Activated gamma-delta T cell treated with anti-CD3 and anti-CD28 coated beads, Interleukin-2, amount 50 U/mL, for 16 hours (primary cell): ENCODE data around the gene COPZ2.
"Not testable (repeated sequence)": the region's sequence is repeated elsewhere in the genome, so short reads cannot be mapped to it uniquely, and the experiment has no call there.

Experiments used
- DNase-seq: peaks from one replicate; pipeline ENCODE4 v3.0.0-alpha.2; 2020; ENCODE audit warnings: low read depth

COPZ2 gene

GRCh38 chr17:48055531-48056245 is 18.1 kb upstream of the COPZ2 start:
- DNase-seq, result no peak

- no peak for DNase-seq
Measured at GRCh38 chr17:48054238-48055185, 16.9 kb upstream of the COPZ2 start.

- DNase-seq, result no peak
Measured at GRCh38 chr17:48053758-48054237, 16.2 kb upstream of the COPZ2 start.

GRCh38 chr17:48052956-48053757 is 15.6 kb upstream of the COPZ2 start:
- DNase-seq, result no peak

GRCh38 chr17:48051706-48052486 is 14.3 kb upstream of the COPZ2 start:
- no peak for DNase-seq

GRCh38 chr17:48051283-48051682 is 13.7 kb upstream of the COPZ2 start:
- DNase-seq, result no peak

- no peak for DNase-seq
Measured at GRCh38 chr17:48048384-48049126, 11.0 kb upstream of the COPZ2 start.

GRCh38 chr17:48047741-48048383 is 10.3 kb upstream of the COPZ2 start, which contains the start of gene NFE2L1:
NFE2L1 (plus strand) TSS chr17:48048359; CDS start chr17:48051119, 2,760 bp downstream.
- peak; percentile 97 for DNase-seq

GRCh38 chr17:48047113-48047740 is 9.6 kb upstream of the COPZ2 start:
- DNase-seq, result no peak

- DNase-seq, result no peak
Measured at GRCh38 chr17:48046296-48046695, 8.7 kb upstream of the COPZ2 start.

GRCh38 chr17:48045316-48046001 is 7.9 kb upstream of the COPZ2 start:
- no peak for DNase-seq

- DNase-seq, result no peak
Measured at GRCh38 chr17:48044851-48045250, 7.3 kb upstream of the COPZ2 start.

- no peak for DNase-seq
Measured at GRCh38 chr17:48043176-48043575, 5.6 kb upstream of the COPZ2 start.

GRCh38 chr17:48038687-48039086 is 1.1 kb upstream of the COPZ2 start:
- DNase-seq, result no peak

GRCh38 chr17:48037838-48038323 is 284 bp upstream of the COPZ2 start:
- DNase-seq, result no peak

GRCh38 chr17:48036693-48037035 is 933 bp downstream of the COPZ2 start:
- DNase-seq, result no peak

GRCh38 chr17:48034734-48035133 is 2.9 kb downstream of the COPZ2 start:
- not testable (repeated sequence) for DNase-seq

- no peak for DNase-seq
Measured at GRCh38 chr17:48031966-48032365, 5.6 kb downstream of the COPZ2 start.

GRCh38 chr17:48030531-48030930 is 7.1 kb downstream of the COPZ2 start:
- DNase-seq, result no peak
